LNCAP (cell line): Measurements from ENCODE around the gene CD1D.

Experiments
- CTCF ChIP-seq: fragments of 450-650 bp; IDR thresholded peaks from 2 replicates; pipeline ENCODE4 v1.5.1; 2017; ENCODE audit warnings: mild to moderate bottlenecking

Gene CD1D

GRCh38 chr1:158177700-158178450, 2.8 kb upstream of the CD1D start:
- TF ChIP-seq CTCF: no peak

DNA sequence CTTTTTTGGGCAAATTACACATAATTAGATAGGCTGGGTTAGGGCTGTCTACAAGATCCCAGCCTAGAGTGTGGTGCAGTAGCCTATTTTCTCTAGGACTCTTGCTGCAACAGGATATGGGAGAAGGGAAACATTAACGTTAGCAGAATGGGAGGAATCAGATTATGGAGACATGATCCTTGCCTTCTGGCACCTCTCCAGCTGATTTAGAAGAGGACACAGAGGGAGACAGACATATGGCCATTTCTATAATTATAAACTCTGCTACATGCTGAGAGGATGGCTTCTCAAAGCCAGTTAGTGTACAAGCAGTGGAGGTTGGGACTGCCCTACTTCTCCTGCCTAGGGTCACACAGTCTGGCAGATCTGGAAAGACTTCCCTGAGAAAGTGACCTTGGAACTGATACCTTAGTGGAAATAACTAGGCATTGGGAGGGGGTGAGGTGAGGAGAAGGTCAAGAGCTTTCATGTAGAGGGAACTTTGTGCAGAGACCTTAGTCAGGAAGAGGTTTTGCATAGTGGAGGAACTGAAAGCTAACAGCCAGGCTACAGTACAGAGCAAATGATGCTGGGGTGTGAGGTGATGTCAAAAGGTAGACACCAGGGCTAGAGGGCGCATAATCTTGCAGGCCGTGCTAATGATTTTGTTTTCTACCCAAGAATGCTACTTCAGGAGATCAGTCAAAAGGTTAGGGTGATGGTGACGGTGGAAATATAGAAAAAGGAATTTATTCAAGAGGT, 1.2 kb upstream of the CD1D start:
- no peak for TF ChIP-seq CTCF

DNA sequence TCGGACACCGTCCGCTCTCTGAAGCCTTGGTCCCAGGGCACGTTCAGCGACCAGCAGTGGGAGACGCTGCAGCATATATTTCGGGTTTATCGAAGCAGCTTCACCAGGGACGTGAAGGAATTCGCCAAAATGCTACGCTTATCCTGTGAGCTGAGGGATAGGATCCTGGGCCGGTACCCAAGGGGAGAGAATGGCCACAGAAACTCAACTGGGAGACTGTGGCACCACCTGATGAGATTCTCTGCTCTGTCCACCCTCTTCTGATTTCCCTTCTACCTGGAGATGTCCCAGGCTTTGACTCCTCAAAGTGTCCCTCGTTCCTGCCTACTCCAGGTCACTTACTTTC, 855 bp downstream of the CD1D start:
- TF ChIP-seq CTCF: no peak

DNA sequence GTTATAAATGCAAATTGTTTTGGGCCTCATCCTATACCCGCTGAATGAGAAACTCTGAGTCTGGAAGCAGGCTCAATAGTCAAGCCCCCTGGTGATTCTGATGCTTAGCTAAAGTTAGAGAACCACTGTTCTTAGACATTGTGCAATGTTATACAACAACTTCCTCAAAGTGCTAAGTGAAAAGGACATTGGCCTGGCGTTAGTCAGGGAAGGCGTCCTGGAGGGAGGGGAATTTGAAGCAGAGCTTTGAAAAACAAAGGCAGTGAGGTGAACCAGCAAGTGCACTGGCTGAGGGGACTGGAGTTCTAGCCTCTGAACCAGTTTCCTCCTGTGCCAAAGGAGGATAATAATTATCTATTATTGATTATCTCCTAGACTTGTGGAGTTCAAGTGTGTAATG, 5.1 kb downstream of the CD1D start:
- TF ChIP-seq CTCF: no peak

GRCh38 chr1:158186180-158186579, 5.5 kb downstream of the CD1D start:
- TF ChIP-seq CTCF: no peak

DNA sequence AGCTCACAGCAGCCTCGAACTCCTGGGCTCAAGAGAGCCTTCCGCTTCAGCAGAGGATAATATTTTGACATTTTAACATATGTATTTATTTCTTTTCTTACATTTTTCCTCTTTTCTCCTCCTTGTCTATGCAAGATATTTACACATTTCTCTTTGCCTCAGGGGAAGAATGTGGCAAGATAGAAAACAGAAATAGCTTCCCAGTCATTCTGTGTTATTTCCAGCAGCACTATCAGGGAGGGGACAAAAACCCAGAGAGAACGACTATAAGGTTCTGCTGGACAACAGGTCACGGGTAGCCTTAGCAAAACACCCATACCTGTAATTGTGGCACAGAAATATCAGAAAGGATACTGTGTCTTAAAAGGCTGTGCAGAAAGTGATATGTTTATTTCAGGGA, 7.9 kb downstream of the CD1D start:
- no peak for TF ChIP-seq CTCF

DNA sequence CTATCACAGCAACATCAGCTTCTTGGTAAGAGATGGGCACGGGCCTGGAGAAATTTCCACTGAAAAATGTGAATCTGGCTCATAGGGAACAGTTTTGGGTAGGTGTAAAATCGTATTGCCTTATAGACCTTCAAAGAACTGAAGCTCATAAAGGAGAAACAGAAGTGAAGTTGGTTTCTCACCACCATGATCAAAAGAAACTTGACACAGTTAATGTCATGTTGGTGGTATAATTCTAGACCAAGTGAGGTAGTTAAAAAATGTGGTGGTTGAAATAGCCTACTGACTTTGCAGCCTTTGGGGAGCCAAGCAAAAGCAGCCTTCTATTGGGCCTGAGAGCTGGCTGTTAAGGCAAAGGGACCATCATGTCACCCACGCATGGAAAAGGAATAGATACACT, 8.9 kb downstream of the CD1D start:
- TF ChIP-seq CTCF: no peak
